ENCODE results near the gene RAET1G.

DNA sequence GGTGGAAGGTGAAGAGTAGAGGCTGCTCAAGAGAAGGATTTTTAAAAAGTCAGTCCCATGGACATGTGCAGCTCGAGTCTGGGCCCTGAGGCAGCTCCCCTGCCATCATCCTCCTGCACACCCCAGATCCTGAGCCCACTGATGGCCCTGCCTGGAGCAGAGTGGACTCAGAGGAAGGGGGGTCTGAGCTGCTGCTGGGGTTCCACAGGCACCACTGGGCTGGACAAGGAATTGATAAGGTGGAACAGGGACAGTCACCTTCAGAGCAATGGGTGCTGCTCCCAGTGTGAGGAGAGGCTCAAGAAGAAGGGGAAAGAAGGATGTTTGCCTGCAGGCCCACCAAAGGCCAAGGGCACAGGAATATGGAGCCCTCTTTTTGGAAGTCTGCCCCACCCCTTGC is 25.1 kb upstream of the RAET1G start:
- TF ChIP-seq CTCF (IDR thresholded peaks at IDR 0.05): no peak
- TF ChIP-seq POLR2A (IDR thresholded peaks at IDR 0.05): no peak
